Hypothalamus (tissue), 51 donors: ENCODE results near the gene ADARB2.
"Not testable (repeated sequence)": the region's sequence is repeated elsewhere in the genome, so short reads cannot be mapped to it uniquely, and the experiment has no call there.

ENCODE experiments used
- DNase-seq, 51 donors: peaks; one replicate each; lab custom pipeline; 2025; lab: John Stamatoyannopoulos, UW

ADARB2 gene

GRCh38 chr10:1177936-1178335 is 559.4 kb downstream of the ADARB2 start:
- DNase-seq = no peak

GRCh38 chr10:1175956-1176565 is 561.3 kb downstream of the ADARB2 start:
- DNase-seq = no peak

GRCh38 chr10:1174022-1174421 is 563.3 kb downstream of the ADARB2 start:
- DNase-seq = no peak

- DNase-seq = no peak
These were observed 564.2 kb downstream of the ADARB2 start for GRCh38 chr10:1173091-1173490.

GRCh38 chr10:1172256-1172984 is 564.9 kb downstream of the ADARB2 start:
- DNase-seq = peak in 1 of 51 donors; percentile 18

GRCh38 chr10:1171586-1171985 is 565.7 kb downstream of the ADARB2 start:
- no peak for DNase-seq

GRCh38 chr10:1171182-1171581 is 566.1 kb downstream of the ADARB2 start:
- no peak for DNase-seq

- DNase-seq = no peak
These were observed 566.5 kb downstream of the ADARB2 start for GRCh38 chr10:1170867-1171180.

GRCh38 chr10:1169981-1170866 is 567.1 kb downstream of the ADARB2 start:
- no peak for DNase-seq

GRCh38 chr10:1169186-1169885 is 568.0 kb downstream of the ADARB2 start:
- no peak for DNase-seq

- DNase-seq = no peak
These were observed 568.6 kb downstream of the ADARB2 start for GRCh38 chr10:1168763-1169162.

GRCh38 chr10:1166828-1167275 is 570.5 kb downstream of the ADARB2 start:
- DNase-seq = no peak

- DNase-seq = no peak
These were observed 571.1 kb downstream of the ADARB2 start for GRCh38 chr10:1166101-1166827.

GRCh38 chr10:1163831-1164230 is 573.5 kb downstream of the ADARB2 start:
- no peak for DNase-seq

GRCh38 chr10:1163204-1163660 is 574.1 kb downstream of the ADARB2 start:
- DNase-seq = no peak

- no peak for DNase-seq
These were observed 574.7 kb downstream of the ADARB2 start for GRCh38 chr10:1162481-1163203.

GRCh38 chr10:1161315-1161673 is 576.0 kb downstream of the ADARB2 start:
- not testable (repeated sequence) for DNase-seq

GRCh38 chr10:1160561-1161314 is 576.6 kb downstream of the ADARB2 start:
- DNase-seq = no peak
